T-helper 2 cell (primary cell): ENCODE results near the gene AGTR1.
"Not testable (repeated sequence)": the region's sequence is repeated elsewhere in the genome, so short reads cannot be mapped to it uniquely, and the experiment has no call there.

Experiments used
- DNase-seq, 5 experiments: peaks; one replicate each; pipeline versions ENCODE4 v3.0.0 to v3.0.0-alpha.2; 2012 to 2022

AGTR1 gene

GRCh38 chr3:148718982-148719862 is 21.5 kb downstream of the AGTR1 start:
- DNase-seq = no peak

- DNase-seq = no peak
Observed at GRCh38 chr3:148720873-148721272, 23.2 kb downstream of the AGTR1 start.

- no peak for DNase-seq
Observed at GRCh38 chr3:148723631-148724030, 25.9 kb downstream of the AGTR1 start.

DNA sequence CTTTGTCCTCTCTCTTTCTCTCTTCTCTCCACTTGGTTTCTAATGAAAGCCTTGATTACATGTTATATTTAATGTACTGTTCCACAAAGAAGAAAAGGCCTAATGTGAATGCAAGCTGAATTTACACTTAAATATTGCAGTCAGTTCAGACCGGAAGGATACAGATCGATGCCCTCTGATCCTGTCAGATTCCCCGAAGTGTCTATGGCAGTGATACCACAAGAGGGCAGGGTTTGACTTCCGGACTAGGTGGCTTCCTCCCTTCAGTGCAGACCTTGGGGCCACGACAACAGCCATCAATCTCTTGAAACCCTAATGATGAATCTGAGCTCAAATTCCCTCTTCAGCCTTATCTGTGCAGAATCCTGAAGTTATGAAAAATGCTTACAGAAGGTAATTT is 29.5 kb downstream of the AGTR1 start:
- DNase-seq = peak in 1 of 5 experiments; percentile 39

DNA sequence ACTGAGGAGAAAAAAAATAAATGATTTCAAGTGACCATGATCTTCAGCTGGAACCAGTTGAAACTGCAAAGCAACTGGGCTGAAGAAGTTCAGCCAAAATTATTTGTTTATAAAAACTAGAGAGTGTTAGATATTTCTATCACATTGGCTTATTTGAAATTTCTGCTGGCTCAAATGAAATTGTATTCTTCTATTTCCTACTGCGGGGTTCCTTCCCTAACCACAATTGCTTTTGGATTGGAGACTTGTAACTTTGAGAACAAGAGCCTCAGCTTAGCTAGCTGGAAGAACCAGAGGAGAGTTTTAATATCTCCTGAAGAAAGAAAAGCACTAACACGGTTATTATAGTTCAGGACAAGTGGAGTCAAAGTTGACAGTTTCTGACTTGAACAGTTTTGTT is 31.1 kb downstream of the AGTR1 start:
- DNase-seq = no peak

DNA sequence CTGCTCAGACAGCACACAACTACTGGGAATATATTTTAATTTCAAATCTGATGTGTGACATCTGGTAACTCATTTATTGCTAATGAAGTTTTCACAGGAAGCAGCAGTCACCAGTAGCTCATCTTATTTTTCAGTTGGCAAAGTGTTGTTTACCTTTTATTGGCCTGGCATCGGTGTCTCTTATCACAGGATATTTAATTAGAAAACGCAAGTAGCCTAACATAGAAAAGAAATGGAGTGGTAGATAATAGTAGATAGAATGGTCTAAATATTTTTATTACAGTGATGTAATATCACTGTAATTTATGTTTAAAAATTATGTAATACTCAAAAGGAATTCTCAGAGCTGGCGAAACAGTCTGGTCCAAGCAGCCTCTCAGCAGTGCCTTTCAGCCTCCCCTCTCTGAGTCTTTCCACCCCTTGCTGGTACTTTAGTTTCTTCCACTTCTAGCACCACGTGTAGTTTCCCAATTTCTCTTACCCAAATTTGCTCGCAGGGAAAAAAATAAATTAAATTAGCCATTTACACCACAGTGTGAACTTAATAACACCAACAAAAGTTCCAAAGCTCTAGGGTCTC is 31.9 kb downstream of the AGTR1 start:
- DNase-seq = no peak

GRCh38 chr3:148730676-148731075 is 33.0 kb downstream of the AGTR1 start:
- no peak for DNase-seq

DNA sequence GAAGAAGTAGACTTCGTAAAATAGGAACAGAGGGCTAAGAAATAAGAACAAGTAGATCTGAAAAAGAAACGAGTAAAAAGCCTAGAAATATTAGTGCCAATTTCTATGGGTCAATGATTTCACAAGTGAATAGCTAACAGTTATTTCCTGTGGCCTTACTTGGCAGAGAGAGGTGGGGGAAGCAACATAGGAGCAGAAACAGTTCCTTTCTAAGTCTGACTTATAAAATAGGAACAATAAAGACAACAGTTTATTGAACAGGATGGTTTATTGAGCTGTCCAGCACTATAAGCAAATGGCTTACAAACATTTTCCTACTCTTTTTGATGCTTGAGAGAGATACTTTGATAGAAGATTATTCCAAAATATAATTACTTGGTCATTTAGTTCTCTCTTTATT is 37.9 kb downstream of the AGTR1 start:
- no peak for DNase-seq

GRCh38 chr3:148736086-148736485 is 38.4 kb downstream of the AGTR1 start:
- no peak for DNase-seq

DNA sequence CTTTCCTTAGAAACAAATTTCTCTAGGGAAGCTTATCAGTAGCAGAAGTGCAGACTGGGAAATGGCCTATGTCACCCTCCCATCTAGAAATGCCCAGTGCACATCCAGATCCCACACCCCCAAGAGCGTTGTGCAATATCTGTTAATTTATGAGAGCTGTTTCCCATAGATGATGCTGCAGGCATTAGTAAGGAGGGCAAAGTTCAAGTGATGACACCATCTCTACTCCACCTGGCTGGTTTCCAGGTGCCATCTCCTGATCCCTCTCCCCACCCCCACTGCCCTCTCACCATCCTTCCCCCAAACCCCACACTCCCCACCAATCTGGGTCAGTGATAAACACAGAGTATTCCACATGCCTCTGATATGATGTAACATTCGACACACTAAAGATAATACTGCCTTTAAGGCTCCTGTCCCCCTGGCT is 39.4 kb downstream of the AGTR1 start:
- no peak for DNase-seq

GRCh38 chr3:148739720-148740119 is 42.0 kb downstream of the AGTR1 start:
- DNase-seq = no peak

- DNase-seq = no peak
Observed at GRCh38 chr3:148740291-148740690, 42.6 kb downstream of the AGTR1 start.

- no peak for DNase-seq
Observed at GRCh38 chr3:148741219-148741618, 43.5 kb downstream of the AGTR1 start.

- DNase-seq = no peak
Observed at GRCh38 chr3:148742118-148742517, 44.4 kb downstream of the AGTR1 start.

GRCh38 chr3:148746053-148746452 is 48.4 kb downstream of the AGTR1 start:
- DNase-seq = no peak

GRCh38 chr3:148748283-148748682 is 50.6 kb downstream of the AGTR1 start:
- peak in 1 of 5 experiments; percentile 37 for DNase-seq

- no peak for DNase-seq
Observed at GRCh38 chr3:148750296-148750695, 52.6 kb downstream of the AGTR1 start.

DNA sequence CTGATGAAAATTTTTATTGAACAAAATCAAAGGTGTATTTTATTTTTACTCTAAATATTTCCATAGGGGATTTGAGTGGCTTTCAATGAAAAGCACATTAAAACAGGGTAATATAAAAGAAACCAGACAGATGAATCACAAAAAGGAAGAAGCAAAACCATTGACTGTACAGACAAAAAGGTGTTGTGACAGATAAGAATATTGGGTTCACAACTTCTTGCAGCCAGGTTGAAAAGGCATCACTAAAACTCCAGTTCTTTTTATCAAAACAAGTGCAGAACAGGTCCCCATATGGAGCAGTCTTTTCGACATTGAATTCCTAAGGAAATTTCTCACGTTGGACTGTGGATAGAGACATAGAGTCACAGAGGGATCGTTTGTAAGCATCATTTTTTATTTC is 53.8 kb downstream of the AGTR1 start:
- DNase-seq = no peak

DNA sequence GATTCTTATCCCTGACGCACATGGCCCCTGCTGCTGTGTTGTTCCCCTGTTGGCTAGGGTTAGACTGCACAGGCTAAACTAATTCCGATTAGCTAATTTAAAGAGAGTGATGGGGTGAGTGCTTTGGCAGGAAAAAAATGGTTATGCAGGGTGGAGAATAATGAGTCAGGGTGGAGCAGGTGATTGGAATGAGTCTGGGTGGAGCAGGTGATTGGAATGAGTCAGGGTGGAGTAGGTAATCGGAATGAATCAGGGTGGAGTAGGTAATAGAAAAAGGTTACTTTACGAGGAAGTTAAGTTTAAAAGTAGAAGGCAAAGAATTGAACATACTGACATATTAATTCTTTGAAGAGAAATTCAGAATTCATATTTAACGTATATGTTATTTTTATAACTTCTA is 55.7 kb downstream of the AGTR1 start:
- DNase-seq = not testable (repeated sequence)

- no peak for DNase-seq
Observed at GRCh38 chr3:148755570-148755969, 57.9 kb downstream of the AGTR1 start.

DNA sequence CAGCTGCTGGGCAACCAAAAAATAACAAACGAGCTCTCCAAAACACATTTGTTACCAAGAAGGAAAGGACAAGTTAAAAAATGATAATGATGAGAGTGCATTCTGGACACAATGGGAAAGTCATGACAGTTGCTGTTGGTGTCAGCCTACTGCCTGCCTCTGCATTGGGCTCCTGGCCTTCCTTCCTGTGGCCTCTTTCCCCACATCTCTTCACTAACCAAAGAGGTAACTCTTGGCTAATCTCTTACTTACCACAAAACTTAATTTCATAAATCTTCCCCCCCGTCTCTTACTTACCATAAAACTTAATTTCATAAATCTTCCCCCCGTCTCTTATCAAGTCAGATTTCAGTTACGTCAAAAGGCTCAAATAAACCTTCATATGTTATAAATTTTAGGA is 58.6 kb downstream of the AGTR1 start:
- no peak for DNase-seq

DNA sequence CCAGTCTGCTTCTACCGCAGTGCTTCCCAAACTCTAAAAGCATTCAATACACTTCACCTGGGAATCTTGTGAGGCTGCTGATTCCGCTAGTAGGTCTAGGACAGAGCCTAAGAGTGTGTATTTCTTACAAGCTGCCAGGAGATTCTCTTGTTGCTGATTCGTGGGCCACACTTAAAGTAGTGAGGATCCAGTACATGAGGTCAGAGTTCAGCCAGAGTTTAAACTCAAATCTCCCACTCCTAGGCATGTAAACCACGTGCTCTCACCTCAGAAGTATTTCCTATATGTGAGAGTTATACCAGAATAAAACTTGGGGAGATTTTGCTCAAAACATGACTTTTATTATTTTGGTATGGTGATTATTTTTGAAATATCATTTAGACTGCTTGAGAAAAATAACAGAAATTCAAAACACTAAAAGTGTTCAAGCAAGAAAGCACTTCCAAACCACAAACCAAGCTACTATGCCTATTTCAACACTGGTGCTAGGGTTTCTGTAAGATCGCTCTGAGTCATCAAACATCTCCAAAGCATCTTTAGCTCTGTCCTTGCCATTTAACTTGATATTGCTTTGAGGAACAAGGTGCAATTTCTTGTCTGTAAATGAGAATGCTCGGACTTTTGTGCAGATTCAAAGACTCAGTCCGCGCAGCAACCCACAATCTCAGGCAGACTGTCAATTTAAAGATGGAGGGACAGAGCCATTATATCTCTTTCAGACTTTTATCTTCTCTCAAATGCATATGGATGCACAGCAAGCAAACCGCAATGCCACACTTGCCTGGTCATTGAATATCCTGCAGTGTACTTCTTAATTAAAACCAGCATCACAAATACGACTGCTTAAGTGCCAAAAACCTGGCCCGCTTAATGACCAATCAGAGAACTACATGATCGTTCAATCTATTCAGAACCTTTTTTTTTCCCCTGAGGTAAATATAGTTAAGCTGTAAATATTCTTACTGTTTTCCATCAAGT is 59.8 kb downstream of the AGTR1 start:
- DNase-seq = peak in 1 of 5 experiments; percentile 17

DNA sequence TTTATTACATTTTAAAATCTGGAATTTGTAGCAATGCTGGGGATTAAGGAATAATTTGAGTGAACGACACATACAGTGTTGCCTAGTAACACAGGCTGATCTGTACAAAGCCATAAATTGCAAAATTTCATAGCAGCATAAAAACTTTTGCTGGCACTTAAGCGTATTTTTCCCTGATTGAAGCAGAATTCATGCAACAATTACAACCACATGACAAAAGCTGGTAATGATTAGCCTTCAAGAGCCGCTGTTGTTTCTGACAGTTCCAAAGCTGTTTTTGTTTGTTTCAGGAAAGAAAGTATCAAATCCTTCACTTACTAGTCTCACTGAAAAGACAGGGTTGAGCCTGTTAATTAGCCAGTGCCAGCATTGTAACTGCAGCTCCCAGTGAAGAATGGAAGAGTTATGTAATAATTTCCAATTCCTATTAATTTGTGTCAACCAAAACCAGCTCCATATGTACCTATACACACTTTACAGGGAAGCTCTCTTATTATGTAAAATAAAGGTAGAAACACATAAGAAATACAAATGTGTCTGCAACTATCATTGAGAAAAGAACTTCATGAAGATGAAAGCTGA is 60.7 kb downstream of the AGTR1 start:
- no peak for DNase-seq
